ENCODE data around the gene UVRAG. TPM values are rescaled to one million over a fixed set of nuclear protein-coding genes. Genes with fewer than 3 reads are reported as not detected.

UVRAG gene
- total and polyA plus RNA-seq, 2 of the 13 experiments (the other 11 are each of a cell fraction or from before 2014, with no cell fraction given) = 9.7 to 17.3 TPM

DNA sequence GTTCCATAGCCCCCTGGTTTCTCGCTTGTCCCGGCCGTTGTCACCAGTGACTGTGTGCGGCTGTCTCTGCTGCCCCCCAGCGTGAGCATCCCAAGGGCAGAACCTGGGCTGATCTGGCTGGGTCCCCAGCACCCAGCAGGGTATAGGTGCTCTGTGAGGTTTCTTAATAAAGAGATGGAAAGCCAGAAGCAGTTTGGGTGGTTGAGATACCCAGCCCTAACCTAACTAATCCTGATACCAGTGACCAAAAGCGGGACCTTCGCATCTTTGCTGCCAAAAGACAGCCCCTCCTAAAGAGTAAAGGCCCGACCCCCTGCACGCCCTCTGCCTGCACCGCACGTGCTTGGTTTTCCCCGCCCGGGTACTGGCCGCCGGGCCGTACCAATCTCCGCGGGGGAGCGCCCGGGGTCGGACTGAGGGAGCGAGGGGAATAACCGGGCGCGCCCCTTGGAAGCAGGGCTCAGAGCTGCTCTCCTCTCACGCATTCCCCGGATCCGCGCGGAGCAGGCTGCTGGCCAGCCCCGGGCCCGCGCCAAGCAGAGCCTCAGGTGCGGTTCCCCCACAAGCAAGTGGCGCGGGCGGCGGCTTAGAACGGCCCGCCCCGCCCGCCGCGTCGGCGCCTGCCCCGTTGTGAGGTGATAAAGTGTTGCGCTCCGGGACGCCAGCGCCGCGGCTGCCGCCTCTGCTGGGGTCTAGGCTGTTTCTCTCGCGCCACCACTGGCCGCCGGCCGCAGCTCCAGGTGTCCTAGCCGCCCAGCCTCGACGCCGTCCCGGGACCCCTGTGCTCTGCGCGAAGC is 46.7 kb upstream of the UVRAG start, which contains the start of gene DGAT2 (continued):
- TF ChIP-seq ZNF644 (CRISPR knock-in tag; IDR thresholded peaks at IDR 0.05; ENCODE audit: low read depth) (no peak), HDAC1 (CRISPR knock-in tag; IDR thresholded peaks at IDR 0.05) (peak; percentile 57; the same call in 1 of the 2 replicates), ZNF720 (CRISPR knock-in tag; IDR thresholded peaks at IDR 0.05) (no peak), MTF1 (CRISPR knock-in tag; IDR thresholded peaks at IDR 0.05) (peak; percentile 78), SETDB1 (CRISPR knock-in tag; IDR thresholded peaks at IDR 0.05; ENCODE audit: borderline replicate concordance) (peak; percentile 63; the same call in 1 of the 2 replicates), GTF3A (CRISPR knock-in tag; conservative IDR thresholded peaks at IDR 0.05) (no peak), SNRNP70 (IDR thresholded peaks at IDR 0.05; ENCODE audit: low read depth, low read length) (no peak), ZBTB7A (CRISPR knock-in tag; IDR thresholded peaks at IDR 0.05) (0 out of 2 replicates have a peak, but pooled peaks have one; percentile 9), ZNF598 (CRISPR knock-in tag; IDR thresholded peaks at IDR 0.05; ENCODE audit: borderline replicate concordance) (peak; percentile 89; the same call in 1 of the 2 replicates), SMARCC2 (IDR thresholded peaks at IDR 0.05) (no peak), FOSL2 (CRISPR knock-in tag; IDR thresholded peaks at IDR 0.05) (peak; percentile 24; the same call in 1 of the 2 replicates), ZNF569 (CRISPR knock-in tag; IDR thresholded peaks at IDR 0.05; ENCODE audit: borderline replicate concordance) (0 out of 2 replicates have a peak, but pooled peaks have one; percentile 31), RXRB (CRISPR knock-in tag; IDR thresholded peaks at IDR 0.05; ENCODE audit: borderline replicate concordance) (peak; percentile 17), ZNF562 (CRISPR knock-in tag; IDR thresholded peaks at IDR 0.05; ENCODE audit: borderline replicate concordance) (peak; percentile 79; the same call in 1 of the 2 replicates), ZNF501 (CRISPR knock-in tag; IDR thresholded peaks at IDR 0.05) (peak; percentile 94), ESRRA (CRISPR knock-in tag; IDR thresholded peaks at IDR 0.05; ENCODE audit: low read depth) (no peak), ASH2L (IDR thresholded peaks at IDR 0.05; ENCODE audit: insufficient read length, low read depth, low read length) (peak; percentile 89), JUN (CRISPR knock-in tag; IDR thresholded peaks at IDR 0.05) (no peak), RXRA (CRISPR knock-in tag; IDR thresholded peaks at IDR 0.05) (0 out of 2 replicates have a peak, but pooled peaks have one; percentile 31), NONO (IDR thresholded peaks at IDR 0.05) (no peak), NONO (CRISPR knock-in tag; conservative IDR thresholded peaks at IDR 0.05) (peak; percentile 79; the same call in 1 of the 2 replicates), MTA1 (CRISPR knock-in tag; IDR thresholded peaks at IDR 0.05; ENCODE audit: borderline replicate concordance) (no peak; the same call in 1 of the 2 replicates), ZNF34 (CRISPR knock-in tag; IDR thresholded peaks at IDR 0.05; ENCODE audit: borderline replicate concordance) (no peak), STAT5B (CRISPR knock-in tag; IDR thresholded peaks at IDR 0.05) (no peak; the same call in 1 of the 2 replicates), ARID2 (CRISPR knock-in tag; IDR thresholded peaks at IDR 0.05; ENCODE audit: borderline replicate concordance) (peak; percentile 90), SMAD1 (CRISPR knock-in tag; IDR thresholded peaks at IDR 0.05; ENCODE audit: borderline replicate concordance, low read depth) (no peak)
- TF ChIP-seq, protein P1, sequence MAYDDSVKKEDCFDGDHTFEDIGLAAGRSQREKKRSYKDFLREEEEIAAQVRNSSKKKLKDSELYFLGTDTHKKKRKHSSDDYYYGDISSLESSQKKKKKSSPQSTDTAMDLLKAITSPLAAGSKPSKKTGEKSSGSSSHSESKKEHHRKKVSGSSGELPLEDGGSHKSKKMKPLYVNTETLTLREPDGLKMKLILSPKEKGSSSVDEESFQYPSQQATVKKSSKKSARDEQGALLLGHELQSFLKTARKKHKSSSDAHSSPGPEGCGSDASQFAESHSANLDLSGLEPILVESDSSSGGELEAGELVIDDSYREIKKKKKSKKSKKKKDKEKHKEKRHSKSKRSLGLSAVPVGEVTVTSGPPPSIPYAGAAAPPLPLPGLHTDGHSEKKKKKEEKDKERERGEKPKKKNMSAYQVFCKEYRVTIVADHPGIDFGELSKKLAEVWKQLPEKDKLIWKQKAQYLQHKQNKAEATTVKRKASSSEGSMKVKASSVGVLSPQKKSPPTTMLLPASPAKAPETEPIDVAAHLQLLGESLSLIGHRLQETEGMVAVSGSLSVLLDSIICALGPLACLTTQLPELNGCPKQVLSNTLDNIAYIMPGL (CRISPR knock-in tag; IDR thresholded peaks at IDR 0.05; ENCODE audit: borderline replicate concordance in 1 of 2, low read depth in 1 of 2) = peak; percentile 32 to 81; a peak in 3 of 4 replicates
- TF ChIP-seq, protein P2, sequence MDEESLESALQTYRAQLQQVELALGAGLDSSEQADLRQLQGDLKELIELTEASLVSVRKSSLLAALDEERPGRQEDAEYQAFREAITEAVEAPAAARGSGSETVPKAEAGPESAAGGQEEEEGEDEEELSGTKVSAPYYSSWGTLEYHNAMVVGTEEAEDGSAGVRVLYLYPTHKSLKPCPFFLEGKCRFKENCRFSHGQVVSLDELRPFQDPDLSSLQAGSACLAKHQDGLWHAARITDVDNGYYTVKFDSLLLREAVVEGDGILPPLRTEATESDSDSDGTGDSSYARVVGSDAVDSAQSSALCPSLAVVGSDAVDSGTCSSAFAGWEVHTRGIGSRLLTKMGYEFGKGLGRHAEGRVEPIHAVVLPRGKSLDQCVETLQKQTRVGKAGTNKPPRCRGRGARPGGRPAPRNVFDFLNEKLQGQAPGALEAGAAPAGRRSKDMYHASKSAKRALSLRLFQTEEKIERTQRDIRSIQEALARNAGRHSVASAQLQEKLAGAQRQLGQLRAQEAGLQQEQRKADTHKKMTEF (CRISPR knock-in tag; IDR thresholded peaks at IDR 0.05) = peak; percentile 96

Data from HepG2 (cell line).